ENCODE data around the gene RCBTB2. TPM values are rescaled to one million over a fixed set of nuclear protein-coding genes. Genes with fewer than 3 reads are reported as not detected.
"Not testable (repeated sequence)": the region's sequence is repeated elsewhere in the genome, so short reads cannot be mapped to it uniquely, and the experiment has no call there.

Gene RCBTB2
- polyA plus RNA-seq (2012; ENCODE audit: missing spikeins) = 11.4 TPM

- peak; percentile 100 for FAIRE-seq
- DNase-seq (ENCODE audit: insufficient read length) = peak; percentile 87
- TF ChIP-seq POLR2A (IDR thresholded peaks at IDR 0.05; ENCODE audit: low read depth, low read length) (peak; percentile 77; the same call in 1 of the 2 replicates), TAF1 (IDR thresholded peaks at IDR 0.05; ENCODE audit: borderline replicate concordance, low read depth, low read length) (peak; percentile 53; the same call in 1 of the 2 replicates), POLR2AphosphoS5 (IDR thresholded peaks at IDR 0.05; ENCODE audit: low read depth, low read length) (peak; percentile 75)
These were observed at the start of gene RCBTB2 for GRCh38 chr13:48532506-48533499. Gene RCBTB2, minus strand, starts transcription at chr13:48533080. Its CDS starts 11,141 bp downstream, at chr13:48521939.

GRCh38 chr13:48582084-48582483 is 49.2 kb upstream of the RCBTB2 start:
- FAIRE-seq = no peak
- TF ChIP-seq TAF1 (IDR thresholded peaks at IDR 0.05; ENCODE audit: borderline replicate concordance, low read depth, low read length) (no peak), POLR2AphosphoS5 (IDR thresholded peaks at IDR 0.05; ENCODE audit: low read depth, low read length) (no peak), POLR2A (IDR thresholded peaks at IDR 0.05; ENCODE audit: low read depth, low read length) (no peak)
- no peak for DNase-seq (ENCODE audit: insufficient read length)

- TF ChIP-seq POLR2A (IDR thresholded peaks at IDR 0.05; ENCODE audit: low read depth, low read length) (no peak), TAF1 (IDR thresholded peaks at IDR 0.05; ENCODE audit: borderline replicate concordance, low read depth, low read length) (no peak), POLR2AphosphoS5 (IDR thresholded peaks at IDR 0.05; ENCODE audit: low read depth, low read length) (no peak)
- DNase-seq (ENCODE audit: insufficient read length) (no peak), FAIRE-seq (no peak)
These were observed 48.0 kb upstream of the RCBTB2 start for GRCh38 chr13:48580896-48581295.

GRCh38 chr13:48580185-48580803 is 47.4 kb upstream of the RCBTB2 start:
- TF ChIP-seq TAF1 (IDR thresholded peaks at IDR 0.05; ENCODE audit: borderline replicate concordance, low read depth, low read length) (no peak), POLR2AphosphoS5 (IDR thresholded peaks at IDR 0.05; ENCODE audit: low read depth, low read length) (no peak), POLR2A (IDR thresholded peaks at IDR 0.05; ENCODE audit: low read depth, low read length) (no peak)
- no peak for DNase-seq (ENCODE audit: insufficient read length)
- peak; percentile 87 for FAIRE-seq

GRCh38 chr13:48579919-48580180 is 47.0 kb upstream of the RCBTB2 start:
- FAIRE-seq; DNase-seq (ENCODE audit: insufficient read length): not testable (repeated sequence)

GRCh38 chr13:48579165-48579918 is 46.5 kb upstream of the RCBTB2 start:
- DNase-seq (ENCODE audit: insufficient read length) (no peak), FAIRE-seq (peak; percentile 91)
- no peak for TF ChIP-seq POLR2A (IDR thresholded peaks at IDR 0.05; ENCODE audit: low read depth, low read length)
- no peak for TF ChIP-seq TAF1 (IDR thresholded peaks at IDR 0.05; ENCODE audit: borderline replicate concordance, low read depth, low read length)
- TF ChIP-seq POLR2AphosphoS5 (IDR thresholded peaks at IDR 0.05; ENCODE audit: low read depth, low read length) = no peak

GRCh38 chr13:48578516-48579164 is 45.8 kb upstream of the RCBTB2 start:
- DNase-seq (ENCODE audit: insufficient read length) = no peak

GRCh38 chr13:48576448-48577010 is 43.6 kb upstream of the RCBTB2 start:
- TF ChIP-seq POLR2AphosphoS5 (IDR thresholded peaks at IDR 0.05; ENCODE audit: low read depth, low read length) (no peak), POLR2A (IDR thresholded peaks at IDR 0.05; ENCODE audit: low read depth, low read length) (no peak), TAF1 (IDR thresholded peaks at IDR 0.05; ENCODE audit: borderline replicate concordance, low read depth, low read length) (no peak)
- DNase-seq (ENCODE audit: insufficient read length) (no peak), FAIRE-seq (peak; percentile 14)

More at GRCh38 chr13:48578516-48579164, 45.8 kb upstream of the RCBTB2 start:
- TF ChIP-seq POLR2AphosphoS5 (IDR thresholded peaks at IDR 0.05; ENCODE audit: low read depth, low read length) (no peak), TAF1 (IDR thresholded peaks at IDR 0.05; ENCODE audit: borderline replicate concordance, low read depth, low read length) (no peak), POLR2A (IDR thresholded peaks at IDR 0.05; ENCODE audit: low read depth, low read length) (no peak)
- no peak for FAIRE-seq

GRCh38 chr13:48575031-48575430 is 42.2 kb upstream of the RCBTB2 start:
- DNase-seq (ENCODE audit: insufficient read length) (no peak), FAIRE-seq (peak; percentile 79)
- TF ChIP-seq TAF1 (IDR thresholded peaks at IDR 0.05; ENCODE audit: borderline replicate concordance, low read depth, low read length) (no peak), POLR2A (IDR thresholded peaks at IDR 0.05; ENCODE audit: low read depth, low read length) (no peak), POLR2AphosphoS5 (IDR thresholded peaks at IDR 0.05; ENCODE audit: low read depth, low read length) (no peak)

GRCh38 chr13:48574041-48574796 is 41.3 kb upstream of the RCBTB2 start:
- no peak for TF ChIP-seq POLR2AphosphoS5 (IDR thresholded peaks at IDR 0.05; ENCODE audit: low read depth, low read length)
- TF ChIP-seq TAF1 (IDR thresholded peaks at IDR 0.05; ENCODE audit: borderline replicate concordance, low read depth, low read length) = no peak
- no peak for TF ChIP-seq POLR2A (IDR thresholded peaks at IDR 0.05; ENCODE audit: low read depth, low read length)
- peak; percentile 14 for FAIRE-seq
- DNase-seq (ENCODE audit: insufficient read length) = no peak

Data from GM12892 (cell line).